Calu3 (cell line): Measurements from ENCODE around the gene CD38. TPM values are rescaled to one million over a fixed set of nuclear protein-coding genes. Genes with fewer than 3 reads are reported as not detected.

Experiments
- BruUV-seq: library from RNA; stranded (reverse); fragments of 400-500 nt; replicated peaks from 2 replicates; lab custom pipeline; 2021; lab: Mats Ljungman, UMichigan
- CTCF ChIA-PET: fragments of 300-600 bp; sonication (Branson Sonifier 250); formaldehyde crosslinking; loops from one replicate; lab custom pipeline; 2022; ENCODE audit warnings: antibody characterized with exemption; lab: Charles Lee
- DNase-seq: peaks from one replicate; pipeline ENCODE4 v3.0.0; 2022
- H3K27ac Mint-ChIP-seq: one replicate; pipeline ENCODE4 v1.8.0; 2022; ENCODE audit warnings: mixed read lengths; ENCODE audit not compliant: unreplicated experiment
- H3K27me3 Mint-ChIP-seq: one replicate; pipeline ENCODE4 v1.8.0; 2022; ENCODE audit warnings: mixed read lengths; ENCODE audit not compliant: unreplicated experiment
- H3K36me3 Mint-ChIP-seq: one replicate; pipeline ENCODE4 v1.8.0; 2022; ENCODE audit warnings: mild to moderate bottlenecking, moderate library complexity, mixed read lengths; ENCODE audit not compliant: insufficient read depth, unreplicated experiment
- H3K4me1 Mint-ChIP-seq: one replicate; pipeline ENCODE4 v1.8.0; 2022; ENCODE audit warnings: mild to moderate bottlenecking, low read depth, mixed read lengths; ENCODE audit not compliant: unreplicated experiment
- H3K4me3 Mint-ChIP-seq: one replicate; pipeline ENCODE4 v1.8.0; 2022; ENCODE audit warnings: mild to moderate bottlenecking, low read depth, moderate library complexity, mixed read lengths; ENCODE audit not compliant: unreplicated experiment
- H3K9me3 Mint-ChIP-seq: one replicate; pipeline ENCODE4 v1.8.0; 2022; ENCODE audit warnings: low read depth, mixed read lengths; ENCODE audit not compliant: unreplicated experiment
- intact Hi-C: fragments of 100-400 bp; cut with micrococcal nuclease; formaldehyde crosslinking; loops from one replicate; pipeline ENCODE4 v1.10.0; 2022; ENCODE audit not compliant: unreplicated experiment
- total RNA-seq: library from RNA; stranded (reverse); gene quantifications from 2 replicates; pipeline ENCODE4 v1.2.3, GENCODE V29; 2022
- TF ChIP-seq, protein P1 (sequence below): fragments of 200-600 bp; IDR thresholded peaks from one replicate; pipeline ENCODE4 v1.8.0; 2022; ENCODE audit warnings: antibody characterized with exemption; ENCODE audit not compliant: unreplicated experiment

Gene CD38
- total RNA-seq, 1 experiment from 2014 or later, result 3.4 TPM

DNA sequence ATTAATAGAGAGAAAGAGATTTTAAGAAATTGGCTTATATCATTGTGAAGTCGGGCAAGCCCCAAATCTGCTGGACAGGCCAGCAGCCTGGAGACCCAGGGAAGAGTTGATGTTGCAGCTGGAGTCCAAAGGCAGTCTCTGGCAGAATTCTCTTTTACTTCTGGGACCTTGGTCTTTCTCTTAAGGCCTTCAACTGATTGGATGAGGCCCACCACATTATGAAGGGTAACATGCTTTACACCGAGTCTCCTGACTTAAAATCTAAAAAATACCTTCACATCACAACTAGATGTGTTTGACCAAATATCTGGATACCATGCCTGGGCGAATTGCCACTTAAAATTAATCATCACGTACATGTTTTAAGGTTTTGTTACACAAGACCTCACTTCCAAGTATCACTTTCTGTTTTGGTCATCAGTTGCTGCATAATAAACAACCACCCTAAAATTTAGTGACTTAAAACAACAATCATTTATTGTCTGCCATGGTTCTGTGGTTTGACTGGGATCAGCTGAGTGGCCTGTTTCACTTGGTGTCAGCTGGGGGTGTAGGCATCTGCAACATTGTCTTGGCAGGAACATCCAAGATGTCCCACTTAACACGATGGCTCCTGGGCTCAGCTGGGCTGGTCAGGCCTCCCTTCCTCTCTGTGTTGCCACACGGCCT is 3.4 kb downstream of the CD38 start:
- Mint-ChIP-seq H3K27me3 (no peaks in the 10 kb centered on the region), H3K4me3 (no peak overlapping the region), H3K9me3 (no peaks in the 10 kb centered on the region), H3K27ac (no peak overlapping the region), H3K36me3 (peaks cover 9% of the 10 kb centered on the region), H3K4me1 (no peaks in the 10 kb centered on the region)
- BruUV-seq, result no TSS peak
- no peak for DNase-seq
- intact Hi-C loops, result no loop called here
- CTCF ChIA-PET, result no interaction called here
- TF ChIP-seq, protein P1, sequence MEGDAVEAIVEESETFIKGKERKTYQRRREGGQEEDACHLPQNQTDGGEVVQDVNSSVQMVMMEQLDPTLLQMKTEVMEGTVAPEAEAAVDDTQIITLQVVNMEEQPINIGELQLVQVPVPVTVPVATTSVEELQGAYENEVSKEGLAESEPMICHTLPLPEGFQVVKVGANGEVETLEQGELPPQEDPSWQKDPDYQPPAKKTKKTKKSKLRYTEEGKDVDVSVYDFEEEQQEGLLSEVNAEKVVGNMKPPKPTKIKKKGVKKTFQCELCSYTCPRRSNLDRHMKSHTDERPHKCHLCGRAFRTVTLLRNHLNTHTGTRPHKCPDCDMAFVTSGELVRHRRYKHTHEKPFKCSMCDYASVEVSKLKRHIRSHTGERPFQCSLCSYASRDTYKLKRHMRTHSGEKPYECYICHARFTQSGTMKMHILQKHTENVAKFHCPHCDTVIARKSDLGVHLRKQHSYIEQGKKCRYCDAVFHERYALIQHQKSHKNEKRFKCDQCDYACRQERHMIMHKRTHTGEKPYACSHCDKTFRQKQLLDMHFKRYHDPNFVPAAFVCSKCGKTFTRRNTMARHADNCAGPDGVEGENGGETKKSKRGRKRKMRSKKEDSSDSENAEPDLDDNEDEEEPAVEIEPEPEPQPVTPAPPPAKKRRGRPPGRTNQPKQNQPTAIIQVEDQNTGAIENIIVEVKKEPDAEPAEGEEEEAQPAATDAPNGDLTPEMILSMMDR, result no peak

- Mint-ChIP-seq H3K27me3 (peaks cover 13% of the 10 kb centered on the region), H3K9me3 (no peaks in the 10 kb centered on the region), H3K4me3 (no peak overlapping the region), H3K4me1 (no peaks in the 10 kb centered on the region), H3K27ac (no peak overlapping the region), H3K36me3 (peaks cover 4% of the 10 kb centered on the region)
- no peak for DNase-seq
- intact Hi-C loops, result no loop called here
- BruUV-seq, result no TSS peak
- TF ChIP-seq, protein P1, result no peak
- CTCF ChIA-PET, result no interaction called here
Measured at GRCh38 chr4:15783676-15784075, 5.5 kb downstream of the CD38 start.

- CTCF ChIA-PET, result no interaction called here
- H3K4me3 Mint-ChIP-seq, result no peak overlapping the region
- no peak for DNase-seq
- H3K27me3 Mint-ChIP-seq, result peaks cover 17% of the 10 kb centered on the region
- H3K27ac Mint-ChIP-seq, result no peak overlapping the region
- H3K36me3 Mint-ChIP-seq, result no peaks in the 10 kb centered on the region
- TF ChIP-seq, protein P1, result no peak
- no TSS peak for BruUV-seq
- intact Hi-C loops, result no loop called here
- no peaks in the 10 kb centered on the region for H3K4me1 Mint-ChIP-seq
- no peaks in the 10 kb centered on the region for H3K9me3 Mint-ChIP-seq
Measured at GRCh38 chr4:15784959-15785634, 7.0 kb downstream of the CD38 start.

DNA sequence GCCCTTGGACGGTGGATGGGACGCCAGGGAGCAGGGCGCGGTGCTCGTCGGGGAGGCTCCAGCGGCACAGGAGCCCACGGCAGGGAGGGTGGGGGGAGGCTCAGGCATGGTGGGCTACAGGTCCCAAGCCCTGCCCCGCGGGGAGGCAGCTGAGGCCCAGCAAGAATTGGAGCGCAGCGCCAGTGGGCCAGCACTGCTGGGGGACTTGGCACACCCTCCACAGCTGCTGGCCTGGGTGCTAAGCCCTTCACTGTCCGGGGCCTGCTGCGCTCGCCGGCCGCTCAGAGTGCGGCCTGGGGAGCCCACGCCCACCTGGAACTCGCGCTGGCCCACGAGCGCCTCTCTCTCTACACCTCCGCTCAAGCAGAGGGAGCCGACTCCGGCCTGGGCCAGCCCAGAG is 8.6 kb downstream of the CD38 start:
- Mint-ChIP-seq H3K36me3 (no peaks in the 10 kb centered on the region), H3K9me3 (no peaks in the 10 kb centered on the region), H3K4me1 (no peaks in the 10 kb centered on the region), H3K27ac (no peak overlapping the region), H3K4me3 (no peak overlapping the region), H3K27me3 (peaks cover 17% of the 10 kb centered on the region)
- CTCF ChIA-PET, result no interaction called here
- no peak for DNase-seq
- intact Hi-C loops, result no loop called here
- TF ChIP-seq, protein P1, result no peak
- BruUV-seq, result no TSS peak
